ENCODE results near the gene KIF1A.

Gene KIF1A

GRCh38 chr2:240762971-240763370, 57.0 kb downstream of the KIF1A start:
- no peak for DNase-seq

GRCh38 chr2:240762249-240762648, 57.8 kb downstream of the KIF1A start:
- DNase-seq = no peak

GRCh38 chr2:240760576-240761246, 59.3 kb downstream of the KIF1A start:
- DNase-seq = no peak

- no peak for DNase-seq
These were observed 59.9 kb downstream of the KIF1A start for GRCh38 chr2:240760121-240760520.

GRCh38 chr2:240759459-240759858, 60.6 kb downstream of the KIF1A start:
- no peak for DNase-seq

- DNase-seq = no peak
These were observed 62.9 kb downstream of the KIF1A start for GRCh38 chr2:240757086-240757614.

- DNase-seq = no peak
These were observed 67.8 kb downstream of the KIF1A start for GRCh38 chr2:240752209-240752608.

GRCh38 chr2:240750409-240750808, 69.6 kb downstream of the KIF1A start:
- DNase-seq = no peak

- DNase-seq = no peak
These were observed 70.5 kb downstream of the KIF1A start for GRCh38 chr2:240749516-240749915.

GRCh38 chr2:240747256-240747655, 72.8 kb downstream of the KIF1A start:
- DNase-seq = no peak

GRCh38 chr2:240746671-240747070, 73.3 kb downstream of the KIF1A start:
- no peak for DNase-seq

- no peak for DNase-seq
These were observed 74.1 kb downstream of the KIF1A start for GRCh38 chr2:240745962-240746361.

- DNase-seq = no peak
These were observed 74.6 kb downstream of the KIF1A start for GRCh38 chr2:240745456-240745855.

- DNase-seq = no peak
These were observed 77.4 kb downstream of the KIF1A start for GRCh38 chr2:240742602-240743095.

GRCh38 chr2:240741091-240741490, 78.9 kb downstream of the KIF1A start:
- no peak for DNase-seq

- DNase-seq = no peak
These were observed 80.2 kb downstream of the KIF1A start for GRCh38 chr2:240739797-240740196.

- DNase-seq = no peak
These were observed 82.1 kb downstream of the KIF1A start for GRCh38 chr2:240737958-240738357.

- DNase-seq = no peak
These were observed 82.5 kb downstream of the KIF1A start for GRCh38 chr2:240737512-240737911.

- no peak for DNase-seq
These were observed 83.5 kb downstream of the KIF1A start for GRCh38 chr2:240736281-240737250.

- DNase-seq = no peak
These were observed 84.5 kb downstream of the KIF1A start for GRCh38 chr2:240735476-240735875.

- DNase-seq = no peak
These were observed 85.3 kb downstream of the KIF1A start for GRCh38 chr2:240734756-240735155.

- DNase-seq = no peak
These were observed 86.1 kb downstream of the KIF1A start for GRCh38 chr2:240733803-240734495.
